Lung (tissue), 12 donors: ENCODE data around the gene CUEDC2. TPM values are rescaled to one million over a fixed set of nuclear protein-coding genes. Genes with fewer than 3 reads are reported as not detected.

Source experiments
- ATAC-seq: fragments of 200-7000 bp; cut with Tn5 transposase; one replicate; pipeline ENCODE4 v1.9.1; 2020; ENCODE audit warnings: moderate number of reproducible peaks; ENCODE audit not compliant: insufficient read depth, low FRiP score
- DNase-seq, 3 donors: peaks; one replicate each; pipeline ENCODE4 v3.0.0-alpha.2; 2013 to 2017
- H3K27ac ChIP-seq, 2 donors: one replicate each; pipeline ENCODE4 v1.5.1; 2013; ENCODE audit warnings: mild to moderate bottlenecking in 2 of 2, moderate library complexity in 2 of 2, control low read depth in 1 of 2, inconsistent platforms in 1 of 2, low read depth in 1 of 2, low read length in 1 of 2
- H3K27me3 ChIP-seq, 3 donors: one replicate each; pipeline ENCODE4 v1.5.1; 2013; ENCODE audit warnings: low read length in 2 of 3; ENCODE audit not compliant: control insufficient read depth in 3 of 3, insufficient read depth in 3 of 3
- H3K36me3 ChIP-seq, 4 donors: one replicate each; pipeline ENCODE4 v1.5.1; 2013; ENCODE audit warnings: low read length in 4 of 4, mild to moderate bottlenecking in 1 of 4, moderate library complexity in 1 of 4; ENCODE audit not compliant: control insufficient read depth in 4 of 4, insufficient read depth in 4 of 4
- H3K4me1 ChIP-seq, 5 donors: one replicate each; pipeline ENCODE4 v1.5.1; 2013; ENCODE audit warnings: low read length in 5 of 5, mild to moderate bottlenecking in 2 of 5, moderate library complexity in 1 of 5; ENCODE audit not compliant: control insufficient read depth in 5 of 5, insufficient read depth in 5 of 5
- H3K4me3 ChIP-seq: one replicate; pipeline ENCODE4 v1.5.1; 2013; ENCODE audit warnings: mild to moderate bottlenecking, control low read depth, moderate library complexity
- H3K9ac ChIP-seq, 2 donors: one replicate each; pipeline ENCODE4 v1.5.1; 2013; ENCODE audit warnings: low read length in 2 of 2, control low read depth in 1 of 2; ENCODE audit not compliant: insufficient read depth in 1 of 2
- H3K9me3 ChIP-seq, 4 donors: one replicate each; pipeline ENCODE4 v1.5.1; 2013; ENCODE audit warnings: low read length in 3 of 4, mild to moderate bottlenecking in 1 of 4, moderate library complexity in 1 of 4; ENCODE audit not compliant: control insufficient read depth in 4 of 4, insufficient read depth in 3 of 4
- WGBS, 2 donors: extraction: QIAGEN DNeasy Blood & Tissue Kit; methylation state at CpG; one replicate each; pipeline ENCODE4 v1.1.7; 2013; 5-methylcytosine and 5-hydroxymethylcytosine counted together
- polyA plus RNA-seq, 2 donors: library from polyadenylated mRNA; stranded (reverse); fragments of 200-250 nt; gene quantifications; one replicate each; pipeline ENCODE4 v1.2.1, GENCODE V29; 2013
- total RNA-seq, 2 donors: library from RNA; depleted of rRNA in 1 of 2; stranded (reverse); fragments of >200 nt in 1 of 2; gene quantifications; one replicate each; pipeline ENCODE4 v1.2.1, GENCODE V29; 2014 to 2021
- TF ChIP-seq, protein P1 (sequence below): IDR thresholded peaks from 2 replicates; pipeline ENCODE4 v1.5.1; 2012; ENCODE audit warnings: mild to moderate bottlenecking; ENCODE audit errors: control extremely low read depth, extremely low read depth
- donor health status: control.
- donor health status: control.
- donor health status: Bipolar disorder and iron deficiency.
- donor health status: healthy.
- donor health status: DM: yes; HTN: yes; CAD: no.

The CUEDC2 gene
- total and polyA plus RNA-seq, 4 donors = 33.4 to 63.8 (median 44.1) TPM

DNA sequence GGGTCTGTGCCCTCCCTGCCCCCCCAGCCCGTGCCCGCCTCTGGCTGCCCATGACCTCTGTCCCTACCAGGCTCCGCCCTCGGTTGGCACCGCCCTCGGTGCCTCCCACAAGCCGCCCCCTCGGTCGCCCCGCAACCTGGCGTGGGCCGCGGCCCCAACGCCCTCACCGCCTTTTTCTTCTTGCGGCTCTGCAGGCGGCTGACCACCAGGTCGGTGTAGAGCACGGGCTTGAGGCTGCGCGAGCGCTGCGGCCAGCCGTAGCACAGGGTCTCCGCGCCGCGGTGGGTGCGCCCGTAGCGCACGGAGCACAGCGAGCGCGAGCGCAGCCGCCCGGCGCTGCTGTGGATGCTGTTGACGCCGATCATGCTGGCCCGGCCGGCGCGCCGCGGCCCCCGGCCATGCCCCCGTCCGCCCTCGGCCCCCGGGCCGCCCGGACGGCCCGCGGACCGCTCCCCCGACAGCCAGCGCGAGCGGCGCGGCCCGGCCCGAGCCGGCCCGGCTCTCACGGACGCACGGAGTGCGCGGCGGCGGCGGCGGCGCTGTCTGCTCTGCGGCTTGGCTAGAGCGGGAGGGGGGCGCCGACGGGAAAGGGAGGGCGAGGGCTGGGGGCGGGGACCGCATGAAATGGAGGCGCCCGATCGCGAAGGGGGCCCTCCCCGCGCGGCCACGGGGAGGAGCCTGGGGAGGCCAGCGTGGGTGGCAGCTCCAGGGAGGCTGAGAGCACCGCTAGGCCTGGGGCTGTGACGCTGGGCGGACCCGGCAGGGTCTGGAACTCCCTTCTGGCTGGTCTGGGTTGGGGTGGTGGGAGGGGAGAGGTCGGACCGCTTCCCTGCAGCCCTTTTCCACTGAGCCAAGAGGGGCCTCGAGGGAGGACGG lies 23.4 kb downstream of the CUEDC2 start:
- TF ChIP-seq, protein P1, sequence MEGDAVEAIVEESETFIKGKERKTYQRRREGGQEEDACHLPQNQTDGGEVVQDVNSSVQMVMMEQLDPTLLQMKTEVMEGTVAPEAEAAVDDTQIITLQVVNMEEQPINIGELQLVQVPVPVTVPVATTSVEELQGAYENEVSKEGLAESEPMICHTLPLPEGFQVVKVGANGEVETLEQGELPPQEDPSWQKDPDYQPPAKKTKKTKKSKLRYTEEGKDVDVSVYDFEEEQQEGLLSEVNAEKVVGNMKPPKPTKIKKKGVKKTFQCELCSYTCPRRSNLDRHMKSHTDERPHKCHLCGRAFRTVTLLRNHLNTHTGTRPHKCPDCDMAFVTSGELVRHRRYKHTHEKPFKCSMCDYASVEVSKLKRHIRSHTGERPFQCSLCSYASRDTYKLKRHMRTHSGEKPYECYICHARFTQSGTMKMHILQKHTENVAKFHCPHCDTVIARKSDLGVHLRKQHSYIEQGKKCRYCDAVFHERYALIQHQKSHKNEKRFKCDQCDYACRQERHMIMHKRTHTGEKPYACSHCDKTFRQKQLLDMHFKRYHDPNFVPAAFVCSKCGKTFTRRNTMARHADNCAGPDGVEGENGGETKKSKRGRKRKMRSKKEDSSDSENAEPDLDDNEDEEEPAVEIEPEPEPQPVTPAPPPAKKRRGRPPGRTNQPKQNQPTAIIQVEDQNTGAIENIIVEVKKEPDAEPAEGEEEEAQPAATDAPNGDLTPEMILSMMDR = no peak
- Histone ChIP-seq H3K4me3 (no peak overlapping the region), H3K36me3 (no peaks in the 10 kb centered on the region), H3K27ac (no peak overlapping the region), H3K27me3 (peaks cover 4 to 36% (median 5%) of the 10 kb centered on the region in 3 donors), H3K9ac (peak overlapping the region in 1 of 2 donors; percentile 2), H3K4me1 (peaks cover 0 to 31% (median 10%) of the 10 kb centered on the region in 5 donors), H3K9me3 (no peaks in the 10 kb centered on the region)
- peak; percentile 49 for ATAC-seq
- peak; percentile 87 to 91 (median 88) for DNase-seq
- WGBS, 2 donors = 1% methylated on average over 78 to 103 of the region's 103 CpGs

DNA sequence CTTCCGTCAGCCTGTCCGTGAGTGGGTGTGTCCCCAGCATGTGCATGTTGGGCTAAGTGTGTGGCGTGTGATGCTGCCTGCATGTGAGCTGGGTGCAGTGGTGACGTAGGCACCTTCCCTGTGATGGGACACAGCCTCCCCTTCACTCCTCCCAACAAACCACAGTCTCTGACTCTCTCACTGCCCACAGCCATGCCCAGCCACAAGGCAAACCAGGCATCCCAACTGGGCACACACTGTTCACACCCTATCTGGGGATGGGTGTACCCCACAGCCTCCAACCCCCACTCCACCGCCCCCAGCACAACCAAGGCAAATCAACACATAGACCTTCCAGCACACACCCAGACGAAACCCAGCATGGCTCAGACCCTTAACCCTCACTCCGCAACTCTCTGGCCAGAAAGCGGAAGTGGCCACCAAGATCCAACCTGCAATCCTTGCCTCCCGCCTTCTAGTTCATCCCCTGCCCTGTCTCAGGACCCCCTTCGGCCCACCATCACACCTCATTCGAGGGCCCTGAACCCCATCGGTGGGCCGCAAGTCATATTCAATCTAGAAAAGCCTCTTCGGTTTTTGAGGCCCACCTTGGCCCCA lies 24.1 kb downstream of the CUEDC2 start:
- peaks cover 0 to 31% (median 10%) of the 10 kb centered on the region in 5 donors for H3K4me1 ChIP-seq
- H3K27me3 ChIP-seq = peaks cover 0 to 36% (median 4%) of the 10 kb centered on the region in 3 donors
- peaks cover 0 to 5% (median 2%) of the 10 kb centered on the region in 4 donors for H3K36me3 ChIP-seq
- no peak overlapping the region for H3K4me3 ChIP-seq
- no peaks in the 10 kb centered on the region for H3K9me3 ChIP-seq
- no peak overlapping the region for H3K27ac ChIP-seq
- no peak for DNase-seq
- 64 to 72% methylated on average over 14 of the region's 14 CpGs for WGBS, 2 donors
- H3K9ac ChIP-seq = no peak overlapping the region
- TF ChIP-seq, protein P1 = no peak
- no peak for ATAC-seq

DNA sequence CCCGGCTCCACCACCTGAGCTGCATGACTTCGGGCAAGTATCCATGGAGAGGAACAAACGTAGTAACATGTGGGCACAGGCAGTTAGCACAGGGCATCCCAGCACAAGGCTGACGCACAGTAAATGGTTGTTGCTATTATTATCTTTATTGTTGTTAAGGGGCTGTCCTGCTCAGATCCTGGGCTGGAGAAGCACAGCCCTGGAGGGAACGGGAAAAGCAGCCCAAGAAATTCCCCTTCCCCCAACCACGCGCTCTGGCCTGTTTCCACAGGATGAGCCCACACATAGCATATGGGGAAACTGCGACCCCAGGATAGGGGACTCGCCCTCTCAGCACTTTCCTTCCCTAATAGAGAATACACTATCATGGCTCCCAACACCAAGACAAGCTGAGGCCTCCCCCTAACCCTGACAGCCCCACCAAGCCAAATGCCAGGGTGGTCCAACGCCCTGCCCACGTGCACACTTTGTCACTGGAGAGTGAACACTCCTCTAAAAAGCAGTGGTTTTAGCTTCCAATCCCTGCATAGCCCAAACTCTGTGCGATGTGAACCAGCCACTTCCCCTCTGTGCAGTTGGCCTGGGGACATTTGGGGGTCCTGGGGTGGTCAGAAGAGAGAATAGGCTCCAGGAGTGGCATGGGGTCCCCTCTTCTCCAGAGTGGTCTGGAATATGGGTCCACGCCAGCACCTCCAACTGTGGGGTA lies 24.8 kb downstream of the CUEDC2 start:
- H3K36me3 ChIP-seq = peaks cover 0 to 5% (median 4%) of the 10 kb centered on the region in 4 donors
- WGBS, 2 donors = 82 to 86% methylated on average over 13 of the region's 13 CpGs
- TF ChIP-seq, protein P1 = no peak
- DNase-seq = no peak
- no peaks in the 10 kb centered on the region for H3K9me3 ChIP-seq
- peaks cover 0 to 33% (median 4%) of the 10 kb centered on the region in 3 donors for H3K27me3 ChIP-seq
- H3K4me1 ChIP-seq = peaks cover 0 to 31% (median 10%) of the 10 kb centered on the region in 5 donors
- ATAC-seq = no peak
- no peak overlapping the region for H3K27ac ChIP-seq
- no peak overlapping the region for H3K4me3 ChIP-seq
- H3K9ac ChIP-seq = no peak overlapping the region
